ELF-1 (cell line): Measurements from ENCODE around the gene DGKQ.
"Not testable (repeated sequence)": the region's sequence is repeated elsewhere in the genome, so short reads cannot be mapped to it uniquely, and the experiment has no call there.

ENCODE experiments used
- DNase-seq: peaks from one replicate; pipeline ENCODE4 v3.0.0-alpha.2; 2016; ENCODE audit warnings: low read depth, low spot score

The DGKQ gene

DNA sequence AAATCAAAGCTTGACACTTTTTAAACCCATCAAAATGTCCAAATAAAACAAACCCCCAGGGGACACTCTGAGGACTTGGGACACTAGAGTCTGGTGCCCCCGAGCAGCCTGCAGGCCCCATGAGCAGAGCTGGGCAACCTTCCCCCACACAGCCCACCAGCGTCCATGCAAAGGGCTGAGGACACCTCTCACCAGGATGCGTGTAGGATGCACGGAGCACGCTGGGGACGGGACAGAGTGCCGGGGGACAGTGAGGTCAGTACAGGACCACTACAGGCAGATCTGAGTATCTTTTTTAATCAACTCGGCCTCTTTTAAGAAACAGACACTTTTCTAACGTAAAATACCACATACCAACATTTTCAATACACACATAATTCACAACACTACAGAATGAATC is 48.2 kb downstream of the DGKQ start:
- no peak for DNase-seq

DNA sequence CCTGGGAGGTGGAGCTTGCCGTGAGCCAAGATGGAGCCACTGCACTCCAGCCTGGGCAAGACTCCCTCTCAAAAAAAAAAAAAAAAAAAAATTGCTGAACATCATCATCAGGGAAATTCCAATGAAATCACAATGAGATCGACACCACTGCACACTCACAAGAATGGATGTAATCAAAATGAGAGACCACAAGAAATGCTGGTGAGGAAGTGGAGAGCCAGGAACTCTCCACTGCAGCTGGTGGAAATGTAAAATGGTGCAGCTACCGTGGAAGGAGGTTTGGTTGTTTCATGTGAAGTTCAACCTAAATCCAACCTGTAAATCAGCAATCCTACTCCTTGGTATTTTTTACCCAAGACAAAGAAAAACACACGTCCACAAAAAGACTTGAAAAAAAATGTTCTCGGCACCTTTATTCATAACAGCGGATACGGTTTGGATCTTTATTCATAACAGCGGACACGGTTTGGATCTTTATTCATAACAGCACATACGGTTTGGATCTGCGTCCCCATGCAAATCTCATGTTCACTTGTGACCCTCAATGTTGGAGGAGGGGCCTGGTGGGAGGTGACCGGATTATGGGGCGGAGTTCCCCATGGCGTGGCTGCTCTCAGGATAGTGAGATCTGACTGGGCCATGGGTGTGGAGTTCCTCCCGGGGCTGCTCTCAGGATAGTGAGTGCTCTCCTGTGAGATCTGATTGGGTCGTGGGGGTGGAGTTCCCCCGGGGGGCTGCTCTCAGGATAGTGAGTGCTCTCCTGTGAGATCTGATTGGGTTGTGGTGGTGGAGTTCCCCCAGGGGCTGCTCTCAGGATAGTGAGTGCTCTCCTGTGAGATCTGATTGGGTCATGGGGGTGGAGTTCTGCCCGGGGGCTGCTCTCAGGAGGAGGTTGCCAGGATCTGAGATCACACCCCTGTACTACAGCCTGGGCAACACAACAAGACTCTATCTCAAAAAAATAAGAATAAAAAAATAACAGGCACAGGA is 49.0 kb downstream of the DGKQ start:
- peak; percentile 58 for DNase-seq

DNA sequence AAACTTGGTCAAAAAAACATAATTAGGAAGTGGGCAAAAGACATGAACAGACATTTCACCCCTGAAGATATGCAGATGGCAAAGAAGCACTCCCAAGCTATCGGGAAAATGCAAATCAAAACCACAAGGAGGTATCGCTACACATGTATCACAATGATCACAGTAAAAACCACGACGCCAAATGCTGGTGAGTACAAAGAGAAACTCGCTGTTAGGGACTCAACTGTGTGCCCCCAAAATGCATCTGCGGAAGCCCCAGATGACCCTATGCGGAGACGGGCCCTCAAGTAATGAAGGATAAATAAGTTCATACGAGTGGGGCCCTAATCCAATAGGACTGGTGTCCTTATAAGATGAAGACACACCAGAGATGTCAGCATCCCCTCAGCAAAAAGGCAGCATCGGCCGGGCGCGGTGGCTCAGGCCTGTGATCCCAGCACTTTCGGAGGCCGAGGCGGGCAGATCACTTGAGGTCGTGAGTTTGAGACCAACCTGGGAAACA is 51.5 kb downstream of the DGKQ start:
- no peak for DNase-seq

DNA sequence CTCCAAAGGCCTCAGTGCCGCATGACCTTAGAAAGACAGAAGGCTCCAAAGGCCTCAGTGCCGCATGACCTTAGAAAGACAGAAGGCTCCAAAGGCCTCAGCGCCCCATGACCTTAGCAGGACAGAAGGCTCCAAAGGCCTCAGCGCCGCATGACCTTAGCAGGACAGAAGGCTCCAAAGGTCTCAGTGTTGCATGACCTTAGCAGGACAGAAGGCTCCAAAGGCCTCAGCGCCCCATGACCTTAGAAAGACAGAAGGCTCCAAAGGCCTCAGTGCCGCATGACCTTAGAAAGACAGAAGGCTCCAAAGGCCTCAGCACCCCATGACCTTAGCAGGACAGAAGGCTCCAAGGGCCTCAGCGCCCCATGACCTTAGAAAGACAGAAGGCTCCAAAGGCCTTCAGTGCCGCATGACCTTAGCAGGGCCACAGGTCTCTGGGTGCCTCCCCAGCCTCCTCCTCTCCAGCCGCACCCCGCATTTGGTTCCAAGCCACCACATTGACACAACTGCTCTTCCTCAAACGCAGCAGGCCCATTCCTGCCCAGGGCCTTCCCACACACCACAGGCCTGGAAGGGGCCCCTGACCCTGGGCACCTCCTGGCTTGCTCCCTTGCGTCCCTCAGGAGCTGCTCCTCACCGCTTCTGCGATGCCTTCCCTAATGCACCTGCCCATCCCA is 54.2 kb downstream of the DGKQ start:
- not testable (repeated sequence) for DNase-seq

DNA sequence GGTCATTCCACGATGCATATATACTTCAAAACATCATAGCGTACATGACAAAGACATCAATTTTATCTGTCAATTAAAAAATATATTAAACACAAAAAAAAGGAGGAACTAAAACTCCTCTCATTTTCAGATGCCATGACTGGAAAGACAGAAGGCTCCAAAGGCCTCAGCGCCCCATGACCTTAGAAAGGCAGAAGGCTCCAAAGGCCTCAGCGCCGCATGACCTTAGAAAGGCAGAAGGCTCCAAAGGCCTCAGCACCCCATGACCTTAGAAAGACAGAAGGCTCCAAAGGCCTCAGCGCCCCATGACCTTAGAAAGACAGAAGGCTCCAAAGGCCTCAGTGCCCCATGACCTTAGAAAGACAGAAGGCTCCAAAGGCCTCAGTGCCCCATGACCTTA is 54.8 kb downstream of the DGKQ start:
- DNase-seq = not testable (repeated sequence)

DNA sequence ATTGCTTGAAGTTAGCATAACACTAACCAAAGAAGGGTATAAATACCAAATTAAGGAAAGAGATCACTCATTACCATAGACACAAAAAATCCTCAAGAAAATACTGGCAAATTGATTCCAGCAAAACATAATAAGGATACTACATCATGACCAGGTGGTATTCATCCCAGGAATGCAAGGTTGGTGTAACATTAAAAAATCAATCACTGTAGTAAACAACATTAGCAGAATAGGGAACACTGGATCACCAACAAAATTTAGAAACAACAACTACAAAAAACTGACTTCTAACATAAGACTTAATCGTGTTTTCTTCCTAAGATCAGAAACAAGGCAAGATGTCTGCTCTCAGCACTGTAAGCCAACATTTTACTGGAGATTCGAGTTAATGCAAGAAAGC is 55.4 kb downstream of the DGKQ start:
- DNase-seq = no peak

DNA sequence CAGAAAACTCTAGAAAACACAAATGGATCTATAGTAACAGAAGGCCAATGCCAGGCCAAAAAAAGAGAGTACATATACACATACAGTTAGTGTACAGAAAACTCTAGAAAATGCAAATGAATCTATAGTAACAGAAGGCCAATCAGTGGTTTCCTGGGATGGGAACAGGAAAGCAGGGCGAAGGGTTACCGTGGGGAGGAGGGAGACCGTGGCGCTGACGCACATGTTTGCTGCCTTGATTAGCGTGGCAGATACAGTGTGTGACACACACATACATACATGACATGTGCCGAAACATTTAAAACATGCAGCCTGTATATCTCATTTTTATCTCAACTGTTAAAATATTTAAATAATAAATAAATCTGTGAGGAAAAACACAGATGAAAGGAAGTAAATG is 55.9 kb downstream of the DGKQ start:
- no peak for DNase-seq

DNA sequence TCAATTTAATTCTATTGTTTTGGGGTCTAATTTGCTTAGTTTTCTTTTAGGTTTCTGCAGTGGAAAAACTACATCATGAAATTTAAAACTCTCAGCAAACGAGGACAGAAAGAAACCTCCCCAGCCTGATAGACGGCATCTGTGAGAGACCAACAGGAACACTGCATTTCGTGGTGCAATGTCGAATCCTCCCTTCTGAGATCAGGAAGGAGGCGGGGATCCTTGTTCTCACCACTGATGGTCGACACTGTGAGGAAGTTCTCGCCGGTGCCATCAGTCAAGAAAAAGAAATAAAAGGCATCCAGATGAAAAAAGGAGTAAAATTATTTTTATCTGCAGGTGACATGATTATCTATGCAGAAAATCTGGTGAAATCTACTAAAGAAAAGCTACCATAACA is 57.8 kb downstream of the DGKQ start:
- no peak for DNase-seq

DNA sequence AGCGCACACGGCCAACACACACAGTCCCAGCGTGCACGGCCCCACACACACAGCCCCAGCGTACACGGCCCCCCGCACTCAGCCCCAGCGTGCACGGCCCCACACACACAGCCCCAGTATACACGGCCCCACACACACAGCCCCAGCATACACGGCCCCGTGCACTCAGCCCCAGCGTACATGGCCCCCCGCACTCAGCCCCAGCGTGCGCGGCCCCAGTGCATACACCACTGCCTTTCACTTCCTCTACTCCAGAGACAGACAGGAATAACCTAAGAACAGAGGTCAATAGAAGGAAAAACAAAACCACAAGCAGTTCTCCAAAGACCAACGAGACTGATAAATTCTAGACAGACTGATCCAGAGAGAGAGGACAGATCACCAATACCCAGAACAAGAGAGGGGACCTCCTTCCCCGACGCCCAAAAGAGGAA is 58.3 kb downstream of the DGKQ start:
- no peak for DNase-seq

DNA sequence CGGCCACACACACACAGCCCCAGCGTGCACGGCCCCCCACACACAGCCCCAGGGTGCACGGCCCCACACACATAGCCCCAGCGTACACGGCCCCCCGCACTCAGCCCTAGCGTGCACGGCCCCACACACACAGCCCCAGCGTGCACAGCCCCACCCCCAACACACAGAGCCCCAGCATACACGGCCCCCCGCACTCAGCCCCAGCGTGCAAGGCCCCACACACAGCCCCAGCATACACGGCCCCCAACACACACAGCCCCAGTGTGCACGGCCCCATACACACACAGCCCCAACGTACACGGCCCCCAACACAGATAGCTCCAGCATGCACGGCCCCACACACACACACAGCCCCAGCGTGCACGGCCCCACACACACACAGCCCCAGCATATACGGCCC is 58.8 kb downstream of the DGKQ start:
- DNase-seq = no peak

DNA sequence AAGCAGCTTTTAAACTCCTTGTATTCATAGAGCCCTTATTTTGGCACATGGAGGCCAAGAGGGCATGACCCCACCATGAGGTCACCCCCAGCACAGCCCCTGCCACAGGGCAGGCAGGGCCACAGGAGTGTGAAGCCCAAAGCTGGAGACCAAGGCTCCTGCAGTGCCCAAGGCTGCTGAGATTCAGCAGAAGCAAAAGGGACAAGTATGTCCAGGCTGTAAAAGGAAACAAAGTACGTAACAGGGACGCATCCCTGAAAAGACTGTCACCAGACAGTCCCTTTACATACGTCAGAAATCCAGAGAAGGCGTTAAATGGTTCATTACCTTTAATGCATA is 60.1 kb downstream of the DGKQ start:
- no peak for DNase-seq

DNA sequence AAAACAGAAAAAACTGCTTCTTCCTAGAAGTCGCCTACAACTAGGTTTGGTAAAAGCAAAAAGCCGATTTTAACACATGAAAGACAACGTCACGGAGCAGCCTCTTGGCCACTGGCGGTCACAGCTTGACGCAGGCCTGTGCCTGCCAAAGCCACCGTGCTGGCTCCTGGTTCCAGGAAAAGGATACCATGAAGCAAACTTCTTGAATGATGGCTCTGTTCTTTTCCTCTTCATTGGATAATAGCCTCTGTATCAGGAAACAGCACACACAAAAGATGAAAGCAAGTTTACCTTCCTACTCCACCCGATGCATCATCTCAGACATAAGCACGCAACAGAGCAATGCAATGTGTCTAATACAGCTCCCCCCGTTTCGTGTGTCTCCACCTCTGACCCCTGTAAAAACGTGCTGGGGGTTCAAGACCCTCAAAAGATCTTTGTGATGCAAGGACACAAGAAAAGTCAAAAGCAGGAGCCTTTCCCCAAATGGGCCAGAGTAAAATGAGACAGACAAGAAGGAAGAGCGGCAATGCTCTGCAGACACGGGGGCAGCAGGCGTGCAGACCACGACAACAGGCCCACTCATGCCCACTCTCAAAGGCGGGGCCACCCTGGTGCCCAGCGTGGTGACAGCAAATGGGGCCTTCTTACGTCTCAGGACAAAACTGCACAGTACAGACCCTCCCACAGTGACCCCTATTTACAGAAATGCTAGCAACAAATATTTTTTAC is 60.7 kb downstream of the DGKQ start:
- DNase-seq = no peak

DNA sequence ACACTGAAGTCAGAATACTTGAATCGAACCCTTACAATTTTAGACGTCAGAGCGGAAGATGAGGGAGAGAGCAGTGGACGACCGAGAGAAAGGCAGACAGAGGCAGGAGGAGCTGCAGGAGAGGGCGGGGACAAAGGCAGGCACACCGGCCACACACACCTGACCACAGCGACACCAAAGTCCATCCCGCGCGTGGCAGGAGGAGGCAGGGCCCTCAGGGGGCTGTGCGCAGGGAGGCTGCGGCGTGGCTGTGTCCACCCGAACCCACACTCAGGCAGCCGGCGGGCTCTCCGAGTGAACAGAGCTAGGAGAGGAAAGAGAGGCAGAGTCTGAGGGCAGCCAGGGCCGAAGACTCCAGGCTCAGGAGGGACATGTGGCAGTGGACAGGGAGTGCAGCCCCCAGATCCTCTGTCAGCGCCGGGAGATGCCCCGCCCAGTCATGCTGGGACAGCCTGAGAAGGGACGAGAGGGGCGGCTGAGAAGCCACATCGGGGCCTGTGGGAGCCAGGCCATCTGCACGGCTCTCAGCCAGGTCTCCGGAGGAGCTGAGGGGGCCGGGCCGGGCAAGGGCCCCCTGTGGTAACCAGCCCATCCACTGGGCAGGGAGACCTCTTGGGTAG is 61.4 kb downstream of the DGKQ start:
- no peak for DNase-seq

DNA sequence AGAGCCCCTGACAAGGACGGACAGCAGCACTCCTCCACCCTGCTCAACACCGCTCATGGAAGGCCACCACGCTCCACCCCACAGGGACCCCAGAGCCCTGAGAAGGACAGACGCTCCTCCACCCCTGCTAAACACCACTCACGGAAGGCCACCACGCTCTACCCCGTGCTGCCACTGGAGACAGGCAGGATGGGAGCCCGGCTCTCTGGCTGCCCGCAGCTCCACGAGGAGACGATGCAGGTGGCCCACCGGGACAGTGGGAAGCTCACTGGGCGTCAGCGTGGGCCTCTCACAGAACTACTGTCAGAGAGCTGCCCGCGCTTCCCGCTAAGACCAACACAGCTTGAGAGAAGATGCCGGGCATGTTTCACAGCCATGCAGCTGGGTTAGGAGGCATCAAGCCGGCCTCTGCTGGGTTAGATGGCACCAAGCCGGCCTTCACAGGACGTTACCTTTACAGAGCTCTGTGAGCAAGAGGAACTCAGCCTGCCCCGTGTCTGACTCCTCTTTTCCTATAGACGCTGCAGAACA is 62.1 kb downstream of the DGKQ start:
- DNase-seq = no peak

DNA sequence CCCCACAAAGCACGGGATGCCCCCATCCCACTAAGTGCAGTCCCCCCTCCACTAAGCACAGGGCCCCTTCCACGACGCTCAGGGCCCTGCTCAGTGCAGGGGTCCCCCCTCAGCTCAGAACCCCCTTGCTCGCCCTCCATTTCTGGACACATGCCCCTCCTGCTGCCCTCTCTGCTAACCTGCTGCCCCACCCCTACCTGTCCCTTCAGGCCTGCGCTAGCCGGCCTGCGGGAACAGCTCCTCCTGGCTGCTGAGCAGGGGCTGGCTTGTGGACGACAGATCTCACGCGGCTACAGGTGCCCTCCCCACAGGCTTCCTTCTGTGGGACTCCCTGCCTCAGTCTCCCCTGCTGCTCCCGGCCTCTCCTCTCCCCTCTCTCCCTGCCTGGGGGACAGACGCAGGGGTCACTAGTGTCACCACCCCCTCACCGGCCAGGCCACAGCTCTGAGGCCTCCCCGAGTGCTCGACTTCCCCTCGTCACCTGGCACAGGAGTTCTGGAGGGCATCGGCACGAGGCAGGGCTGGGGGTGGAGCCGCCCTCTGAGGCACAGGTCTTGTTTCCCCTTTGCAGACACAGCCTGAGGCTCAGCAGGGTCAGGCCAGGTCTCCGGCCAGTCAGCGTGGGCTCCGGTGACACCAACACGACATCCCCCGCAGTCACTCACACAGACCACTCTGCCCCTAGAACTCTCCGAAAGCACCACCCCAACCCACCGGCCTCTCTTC is 62.8 kb downstream of the DGKQ start:
- no peak for DNase-seq

DNA sequence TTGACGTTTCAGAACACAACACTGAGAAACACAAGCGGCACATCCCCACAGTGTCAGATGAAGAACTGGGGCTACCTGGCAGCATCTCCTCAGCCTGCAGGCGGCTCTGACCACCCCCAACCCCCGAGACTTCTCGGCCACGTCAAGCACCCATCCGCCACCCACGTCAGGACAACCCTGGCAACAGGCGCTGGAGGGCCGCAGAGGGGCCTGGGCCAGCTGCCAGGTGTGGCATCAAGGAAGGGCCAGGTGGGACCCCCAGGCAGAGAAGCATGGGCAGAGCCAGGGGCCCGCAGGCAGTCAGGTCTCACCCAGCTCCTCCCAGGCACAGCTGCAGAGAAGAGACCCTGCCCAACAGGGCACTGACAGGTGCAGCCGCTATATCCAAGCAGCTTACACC is 63.5 kb downstream of the DGKQ start:
- no peak for DNase-seq

DNA sequence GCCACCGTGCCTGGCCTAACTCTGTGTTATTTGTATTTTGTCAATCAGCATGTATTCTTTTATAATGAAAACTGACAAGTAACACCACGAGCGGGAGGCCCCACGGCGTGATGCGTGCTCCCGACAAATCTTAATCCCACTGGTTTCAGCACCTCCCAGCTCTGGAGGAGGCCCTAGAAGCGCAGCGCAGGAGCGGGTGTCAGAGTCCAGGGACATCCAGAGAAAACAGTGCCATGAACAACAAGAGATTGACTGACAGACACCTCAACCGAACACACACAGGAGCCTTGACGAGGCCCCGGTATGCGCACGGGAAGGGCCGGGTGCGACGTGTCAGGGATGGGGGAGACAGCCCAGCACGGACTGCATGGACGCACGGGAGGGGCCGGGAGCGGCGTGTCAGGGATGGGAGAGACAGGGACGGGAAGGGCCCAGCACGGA is 64.2 kb downstream of the DGKQ start:
- DNase-seq = no peak
